K562 (cell line): ENCODE data around the gene KIFC3. TPM values are rescaled to one million over a fixed set of nuclear protein-coding genes. Genes with fewer than 3 reads are reported as not detected.
A peak's percentile ranks its signal among the peaks of the same experiment; 100 is the strongest.

Experiments used
- ATAC-seq: fragments of 200-7000 bp; cut with Tn5 transposase; 3 replicates; pipeline ENCODE4 v1.9.1; 2020; ENCODE audit warnings: moderate library complexity
- BruUV-seq: library from RNA; stranded (reverse); fragments of 400-500 nt; replicated peaks from 2 replicates; lab custom pipeline; 2021; lab: Mats Ljungman, UMichigan
- CTCF ChIA-PET: fragments of 300-600 bp; formaldehyde crosslinking; extraction: SDS; loops from one replicate; lab custom pipeline; 2021; ENCODE audit warnings: low intra/inter-chr PET ratio; lab: Yijun Ruan, JAX
- POLR2A ChIA-PET: fragments of 300-600, 350-650 bp; sonication (Branson Sonifier 250); formaldehyde crosslinking; extraction: SDS; loops from one replicate; lab custom pipeline; 2021; ENCODE audit warnings: antibody characterized with exemption, inconsistent platforms; lab: Yijun Ruan, JAX
- DNase-seq, 4 experiments: peaks; one replicate each; pipeline versions ENCODE4 v3.0.0 to v3.0.0-alpha.2; 2011 to 2018; ENCODE audit warnings: low spot score in 3 of 4, mixed read lengths in 3 of 4; ENCODE audit errors: extremely low read depth in 1 of 4
- FAIRE-seq: peaks from 2 replicates; lab custom pipeline; 2011; peaks lifted over from hg19 to GRCh38; lab: Jason Lieb, UNC
- H2AFZ ChIP-seq: 2 replicates; pipeline ENCODE4 v1.6.0; 2011; ENCODE audit warnings: low read depth, low read length, control low read depth, inconsistent platforms
- H3K27ac ChIP-seq: fragments of 200-600 bp; 3 replicates; pipeline ENCODE4 v1.8.0; 2011; ENCODE audit warnings: low read depth, mild to moderate bottlenecking, control low read depth, inconsistent platforms, low read length, moderate library complexity, mixed read lengths; ENCODE audit errors: extremely low read depth
- H3K27me3 ChIP-seq, 2 experiments: fragments of 300-600 bp in 1 of 2; 2 replicates in 1 of 2; 3 replicates in 1 of 2; pipeline versions ENCODE4 v1.6.0 to v1.8.0; 2011; ENCODE audit warnings: inconsistent platforms in 2 of 2, low read length in 2 of 2, mild to moderate bottlenecking in 1 of 2, mixed read lengths in 1 of 2, moderate library complexity in 1 of 2; ENCODE audit not compliant: control insufficient read depth in 2 of 2, insufficient read depth in 2 of 2
- H3K36me3 ChIP-seq: fragments of 300-600 bp; 3 replicates; pipeline ENCODE4 v1.8.0; 2011; ENCODE audit warnings: mild to moderate bottlenecking, low read length, inconsistent platforms; ENCODE audit not compliant: control insufficient read depth, insufficient read depth
- H3K4me1 ChIP-seq, 2 experiments: fragments of 200-600 bp in 1 of 2; replicated peaks in 1 of 2; 2 replicates in 1 of 2; 3 replicates in 1 of 2; pipeline versions ENCODE4 v1.5.1 to v1.8.0; 2011; ENCODE audit warnings: inconsistent platforms in 2 of 2, low read length in 2 of 2, mild to moderate bottlenecking in 1 of 2, mixed read lengths in 1 of 2, moderate library complexity in 1 of 2; ENCODE audit not compliant: control insufficient read depth in 2 of 2, insufficient read depth in 2 of 2
- H3K4me2 ChIP-seq: 2 replicates; pipeline ENCODE4 v1.6.1; 2011; ENCODE audit warnings: low read length, control low read depth, inconsistent platforms, mixed read lengths; ENCODE audit not compliant: insufficient read depth
- H3K4me3 ChIP-seq: fragments of 200-600 bp; sonication (generic), shearing (Covaris generic); 2 replicates; pipeline ENCODE4 v1.5.1; 2016; ENCODE audit warnings: control low read depth, inconsistent platforms
- H3K79me2 ChIP-seq: fragments of 200-600 bp; 3 replicates; pipeline ENCODE4 v1.8.0; 2011; ENCODE audit warnings: low read length, inconsistent platforms; ENCODE audit not compliant: control insufficient read depth, insufficient read depth
- H3K9ac ChIP-seq, 2 experiments: 2 replicates each; pipeline versions ENCODE4 v1.6.0 to v1.6.1; 2011; ENCODE audit warnings: low read depth in 2 of 2, low read length in 2 of 2, control low read depth in 1 of 2, inconsistent platforms in 1 of 2, mild to moderate bottlenecking in 1 of 2, mixed read lengths in 1 of 2; ENCODE audit not compliant: insufficient read depth in 1 of 2
- H3K9me1 ChIP-seq: one replicate; pipeline ENCODE4 v1.6.0; 2011; ENCODE audit warnings: inconsistent platforms, mild to moderate bottlenecking, low read length, moderate library complexity; ENCODE audit not compliant: control insufficient read depth, insufficient read depth
- H3K9me3 ChIP-seq: replicated peaks from 2 replicates; pipeline ENCODE4 v1.5.1; 2011; ENCODE audit warnings: low read depth, low read length, inconsistent platforms; ENCODE audit not compliant: control insufficient read depth, insufficient read depth
- H4K20me1 ChIP-seq: replicated peaks from 2 replicates; pipeline ENCODE4 v1.6.1; 2011; ENCODE audit warnings: low read length, inconsistent platforms, mixed read lengths; ENCODE audit not compliant: control insufficient read depth, insufficient read depth
- BRD9 ChIP-seq: fragments of 450-650 bp; IDR thresholded peaks from 2 replicates; pipeline ENCODE4 v1.6.1; 2018; ENCODE audit warnings: low read depth; ENCODE audit not compliant: partially characterized antibody
- E2F3 ChIP-seq: fragments of 250-450 bp; sonication (Bioruptor Pico); IDR thresholded peaks from 2 replicates; pipeline ENCODE4 v1.4.0; 2020; ENCODE audit warnings: mild to moderate bottlenecking
- ETV1 ChIP-seq: fragments of 450-650 bp; conservative IDR thresholded peaks from 2 replicates; pipeline ENCODE4 v1.6.1; 2016; ENCODE audit warnings: missing genetic modification characterization, control low read depth, low read depth, missing compliant biosample characterization
- FOXK2 ChIP-seq, 2 experiments: fragments of 450-650 bp; IDR thresholded peaks in 1 of 2; conservative IDR thresholded peaks in 1 of 2; 2 replicates each; pipeline ENCODE4 v1.6.1; 2016; ENCODE audit warnings: low read depth in 2 of 2, mild to moderate bottlenecking in 1 of 2
- NFYB ChIP-seq: IDR thresholded peaks from 2 replicates; pipeline ENCODE4 v1.6.1; 2011; ENCODE audit warnings: mild to moderate bottlenecking, moderate library complexity; ENCODE audit not compliant: insufficient read length; ENCODE audit errors: extremely low read depth
- RBM39 ChIP-seq: fragments of 200-400 bp; formaldehyde crosslinking; optimal IDR thresholded peaks from 2 replicates; pipeline ENCODE3; 2018; ENCODE audit warnings: low read depth, low read length
- TAF9B ChIP-seq: fragments of 450-650 bp; IDR thresholded peaks from 2 replicates; pipeline ENCODE4 v1.6.1; 2018; ENCODE audit warnings: mild to moderate bottlenecking; ENCODE audit not compliant: partially characterized antibody
- TFAM ChIP-seq: fragments of 250-450 bp; sonication (Bioruptor Pico); conservative IDR thresholded peaks from 2 replicates; pipeline ENCODE4 v1.5.0; 2021; ENCODE audit warnings: mild to moderate bottlenecking, moderate library complexity
- ZNF133 ChIP-seq: fragments of 250-450 bp; sonication (Bioruptor Pico); IDR thresholded peaks from 2 replicates; pipeline ENCODE4 v1.4.0; 2020; ENCODE audit warnings: mild to moderate bottlenecking
- ZNF75A ChIP-seq: fragments of 450-650 bp; formaldehyde crosslinking; IDR thresholded peaks from 2 replicates; pipeline ENCODE4 v1.4.0; 2020; ENCODE audit warnings: mild to moderate bottlenecking
- ZNF76 ChIP-seq: fragments of 250-450 bp; sonication (Bioruptor Pico); IDR thresholded peaks from 2 replicates; pipeline ENCODE4 v1.4.0; 2020; ENCODE audit warnings: mild to moderate bottlenecking, moderate library complexity, borderline replicate concordance
- ZNF79 ChIP-seq: fragments of 250-450 bp; sonication (Bioruptor Pico); IDR thresholded peaks from 2 replicates; pipeline ENCODE4 v1.4.0; 2020; ENCODE audit warnings: low read depth, mild to moderate bottlenecking, moderate library complexity
- WGBS: fragments of 100-300 bp; shearing (Covaris generic); methylation state at CpG from one replicate; pipeline ENCODE4 v1.1.6; 2016; ENCODE audit warnings: low coverage, mixed read lengths; ENCODE audit not compliant: insufficient coverage; ENCODE audit errors: missing lambda C conversion rate; 5-methylcytosine and 5-hydroxymethylcytosine counted together
- in situ Hi-C: fragments of 300-500 bp; cut with MboI; formaldehyde crosslinking; loops from 4 replicates; pipeline ENCODE4 v1.15.0; 2018; ENCODE audit warnings: inconsistent platforms, mixed read lengths
- intact Hi-C: fragments of 100-400 bp; cut with micrococcal nuclease; formaldehyde crosslinking; loops from 2 replicates; pipeline ENCODE4 v1.14.2; 2022
- polyA plus RNA-seq, 8 experiments: library from polyadenylated mRNA; depleted of rRNA in 4 of 8; stranded (reverse) in 5 of 8; unstranded in 3 of 8; fragments of >200 nt; fragmentation: Nextera tagmentation in 2 of 8; fragmentation: Illumina TruSeq in 1 of 8; extraction: Ambion mirVana in 2 of 8; extraction: Trizol in 1 of 8; gene quantifications; 2 replicates each; pipeline versions ENCODE4 v1.2.1 to v1.2.3, GENCODE V29; 2011 to 2014; ENCODE audit warnings: inconsistent platforms in 1 of 8, missing spikeins in 1 of 8
- total RNA-seq, 7 experiments: library from RNA; depleted of rRNA in 6 of 7; stranded (reverse); fragments of >200 nt in 6 of 7; fragmentation: Illumina TruSeq in 2 of 7; extraction: Trizol in 2 of 7; gene quantifications; 2 replicates each; pipeline versions ENCODE4 v1.2.1 to v1.2.3, GENCODE V29; 2011 to 2021; ENCODE audit warnings: low replicate concordance in 1 of 7
- TF ChIP-seq, protein P1 (sequence below): IDR thresholded peaks from 3 replicates; pipeline ENCODE4 v1.6.1; 2011; ENCODE audit warnings: borderline replicate concordance, mild to moderate bottlenecking, moderate library complexity; ENCODE audit not compliant: insufficient read length; ENCODE audit errors: extremely low read depth

Gene KIFC3
- total and polyA plus RNA-seq, 9 of the 15 experiments (the other 6 are each of a cell fraction or from before 2014, with no cell fraction given): 0.23 to 105 (median 26.2) TPM

- DNase-seq (no peak), FAIRE-seq (no peak), ATAC-seq (no peak)
- ChIA-PET POLR2A (interaction anchor here (1.2 kb wide), 1 partner anchor 10 kb away, joined by 3 read pairs; no protein-coding TSS in a partner anchor), CTCF (no interaction called here)
- Histone ChIP-seq H3K27me3 (peaks cover 0 to 13% of the 10 kb centered on the region in 2 experiments; a peak in 1 of 5 replicates), H4K20me1 (no peaks in the 10 kb centered on the region), H3K4me2 (no peak overlapping the region), H3K9me1 (no peaks in the 10 kb centered on the region), H2AFZ (no peak overlapping the region), H3K9me3 (no peaks in the 10 kb centered on the region), H3K27ac (no peak overlapping the region), H3K36me3 (no peaks in the 10 kb centered on the region), H3K4me1 (peaks cover 5% of the 10 kb centered on the region in 2 experiments; a peak in 2 of 5 replicates), H3K9ac (0 out of 4 replicates have a peak overlapping the region, but pooled peaks of 1 of the 2 experiments have one; percentile 33), H3K4me3 (no peak overlapping the region), H3K79me2 (no peaks in the 10 kb centered on the region)
- TF ChIP-seq ZNF133 (CRISPR knock-in tag): no peak
- TF ChIP-seq TAF9B: no peak
- TF ChIP-seq E2F3 (CRISPR knock-in tag): no peak
- no peak for TF ChIP-seq ETV1
- TF ChIP-seq NFYB: no peak
- no peak for TF ChIP-seq FOXK2 (conservative IDR thresholded peaks at IDR 0.05 in 1 of 2, IDR thresholded peaks at IDR 0.05 in 1 of 2; ENCODE audit: low read depth in 2 of 2)
- TF ChIP-seq ZNF79 (CRISPR knock-in tag): no peak
- no peak for TF ChIP-seq ZNF75A (CRISPR knock-in tag)
- TF ChIP-seq BRD9: no peak
- TF ChIP-seq ZNF76 (CRISPR knock-in tag): no peak
- TF ChIP-seq, protein P1, sequence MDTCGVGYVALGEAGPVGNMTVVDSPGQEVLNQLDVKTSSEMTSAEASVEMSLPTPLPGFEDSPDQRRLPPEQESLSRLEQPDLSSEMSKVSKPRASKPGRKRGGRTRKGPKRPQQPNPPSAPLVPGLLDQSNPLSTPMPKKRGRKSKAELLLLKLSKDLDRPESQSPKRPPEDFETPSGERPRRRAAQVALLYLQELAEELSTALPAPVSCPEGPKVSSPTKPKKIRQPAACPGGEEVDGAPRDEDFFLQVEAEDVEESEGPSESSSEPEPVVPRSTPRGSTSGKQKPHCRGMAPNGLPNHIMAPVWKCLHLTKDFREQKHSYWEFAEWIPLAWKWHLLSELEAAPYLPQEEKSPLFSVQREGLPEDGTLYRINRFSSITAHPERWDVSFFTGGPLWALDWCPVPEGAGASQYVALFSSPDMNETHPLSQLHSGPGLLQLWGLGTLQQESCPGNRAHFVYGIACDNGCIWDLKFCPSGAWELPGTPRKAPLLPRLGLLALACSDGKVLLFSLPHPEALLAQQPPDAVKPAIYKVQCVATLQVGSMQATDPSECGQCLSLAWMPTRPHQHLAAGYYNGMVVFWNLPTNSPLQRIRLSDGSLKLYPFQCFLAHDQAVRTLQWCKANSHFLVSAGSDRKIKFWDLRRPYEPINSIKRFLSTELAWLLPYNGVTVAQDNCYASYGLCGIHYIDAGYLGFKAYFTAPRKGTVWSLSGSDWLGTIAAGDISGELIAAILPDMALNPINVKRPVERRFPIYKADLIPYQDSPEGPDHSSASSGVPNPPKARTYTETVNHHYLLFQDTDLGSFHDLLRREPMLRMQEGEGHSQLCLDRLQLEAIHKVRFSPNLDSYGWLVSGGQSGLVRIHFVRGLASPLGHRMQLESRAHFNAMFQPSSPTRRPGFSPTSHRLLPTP: no peak
- TF ChIP-seq RBM39: no peak
- TF ChIP-seq TFAM (CRISPR knock-in tag): no peak
- intact Hi-C loops: no loop called here
- WGBS: 14% methylated on average over 2 of the region's 2 CpGs
- BruUV-seq: no TSS peak
- in situ Hi-C loops: no loop called here
Observed at GRCh38 chr16:57824888-57825287, 22.6 kb upstream of the KIFC3 start.
